Hepatocyte (in vitro differentiated cells): ENCODE results near the gene NEK9.

Experiments
- EZH2 ChIP-seq: fragments of 200-600 bp; sonication (generic); IDR thresholded peaks from 2 replicates; pipeline ENCODE4 v1.6.1; 2016; ENCODE audit warnings: antibody characterized with exemption, mild to moderate bottlenecking, borderline replicate concordance
- EZH2phosphoT487 ChIP-seq: fragments of 200-600 bp; sonication (generic); IDR thresholded peaks from one replicate; pipeline ENCODE4 v1.6.1; 2018; ENCODE audit warnings: antibody characterized with exemption, mild to moderate bottlenecking, low read depth, moderate library complexity; ENCODE audit not compliant: unreplicated experiment, severe bottlenecking
- TF ChIP-seq, protein P1 (sequence below): fragments of 200-600 bp; sonication (generic); IDR thresholded peaks from 2 replicates; pipeline ENCODE4 v1.5.1; 2016; ENCODE audit warnings: antibody characterized with exemption, mild to moderate bottlenecking; ENCODE audit not compliant: poor library complexity

DNA sequence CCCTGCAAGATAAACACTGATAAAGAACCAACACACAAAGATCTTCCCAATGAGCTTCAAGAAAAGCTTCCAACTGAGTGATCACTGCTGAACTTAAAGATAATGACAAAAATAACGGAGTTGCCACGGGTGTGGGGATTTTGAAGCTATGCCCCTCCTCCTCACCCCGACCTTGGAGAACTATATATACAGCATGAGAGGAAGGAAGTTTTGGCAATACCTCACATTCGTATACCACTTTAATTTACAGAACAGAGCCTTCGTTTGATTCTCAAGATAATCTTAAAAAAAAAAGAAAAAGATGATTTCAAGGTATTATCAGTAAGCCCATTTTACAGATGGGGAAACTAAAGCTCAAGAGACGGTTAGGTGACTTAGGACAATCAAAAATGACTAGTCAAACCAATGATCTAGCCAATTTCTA is 715 bp downstream of the NEK9 start:
- TF ChIP-seq, protein P1, sequence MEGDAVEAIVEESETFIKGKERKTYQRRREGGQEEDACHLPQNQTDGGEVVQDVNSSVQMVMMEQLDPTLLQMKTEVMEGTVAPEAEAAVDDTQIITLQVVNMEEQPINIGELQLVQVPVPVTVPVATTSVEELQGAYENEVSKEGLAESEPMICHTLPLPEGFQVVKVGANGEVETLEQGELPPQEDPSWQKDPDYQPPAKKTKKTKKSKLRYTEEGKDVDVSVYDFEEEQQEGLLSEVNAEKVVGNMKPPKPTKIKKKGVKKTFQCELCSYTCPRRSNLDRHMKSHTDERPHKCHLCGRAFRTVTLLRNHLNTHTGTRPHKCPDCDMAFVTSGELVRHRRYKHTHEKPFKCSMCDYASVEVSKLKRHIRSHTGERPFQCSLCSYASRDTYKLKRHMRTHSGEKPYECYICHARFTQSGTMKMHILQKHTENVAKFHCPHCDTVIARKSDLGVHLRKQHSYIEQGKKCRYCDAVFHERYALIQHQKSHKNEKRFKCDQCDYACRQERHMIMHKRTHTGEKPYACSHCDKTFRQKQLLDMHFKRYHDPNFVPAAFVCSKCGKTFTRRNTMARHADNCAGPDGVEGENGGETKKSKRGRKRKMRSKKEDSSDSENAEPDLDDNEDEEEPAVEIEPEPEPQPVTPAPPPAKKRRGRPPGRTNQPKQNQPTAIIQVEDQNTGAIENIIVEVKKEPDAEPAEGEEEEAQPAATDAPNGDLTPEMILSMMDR = no peak
- no peak for TF ChIP-seq EZH2
- no peak for TF ChIP-seq EZH2phosphoT487
